ENCODE data around the gene RFTN1.

RFTN1 gene

DNA sequence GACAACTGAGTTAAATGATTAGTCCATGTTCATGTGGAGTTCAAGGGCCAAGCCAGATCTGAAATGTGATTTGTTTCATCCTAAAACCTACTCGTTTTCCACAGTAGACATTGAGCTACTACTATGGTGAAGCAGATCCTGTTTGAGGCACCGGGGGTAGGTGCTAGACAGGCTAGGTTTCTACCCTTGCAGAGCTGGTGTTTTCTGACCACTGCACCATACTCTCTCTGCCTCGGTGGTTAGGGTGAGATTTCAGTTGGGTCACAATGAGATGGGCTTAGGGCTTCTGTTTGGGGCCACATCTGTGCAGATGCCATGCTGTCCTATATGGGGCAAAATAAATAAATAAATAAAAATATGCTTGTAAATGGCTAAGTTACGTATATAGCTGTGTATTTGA is 149.2 kb downstream of the RFTN1 start:
- no peak for DNase-seq (ENCODE audit: low read depth in 2 of 3, low spot score in 1 of 3)

GRCh38 chr3:16363636-16364035 is 149.9 kb downstream of the RFTN1 start:
- no peak for DNase-seq (ENCODE audit: low read depth in 2 of 3, low spot score in 1 of 3)

- no peak for DNase-seq (ENCODE audit: low read depth in 2 of 3, low spot score in 1 of 3)
These were observed 150.7 kb downstream of the RFTN1 start for GRCh38 chr3:16362770-16363169.

DNA sequence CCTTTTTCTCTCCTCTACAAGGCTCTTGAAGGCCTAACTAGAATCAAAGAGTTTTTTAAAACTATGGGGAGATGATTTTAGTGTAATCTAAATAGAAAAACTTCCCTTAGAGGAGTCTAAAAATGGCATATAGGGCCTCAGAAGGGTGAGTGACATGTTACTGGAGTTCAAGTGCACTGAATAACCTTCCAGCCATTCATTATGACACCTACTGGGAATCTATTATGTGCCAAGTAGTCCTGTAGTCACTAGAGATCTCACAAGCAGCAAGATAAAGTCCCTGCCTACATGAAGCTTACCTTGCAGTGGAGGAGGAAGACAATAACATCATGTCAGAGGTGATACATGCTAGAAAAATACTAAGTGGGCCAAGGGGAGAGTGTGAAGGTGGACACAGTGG is 152.4 kb downstream of the RFTN1 start:
- DNase-seq (ENCODE audit: low read depth in 2 of 3, low spot score in 1 of 3), result no peak

DNA sequence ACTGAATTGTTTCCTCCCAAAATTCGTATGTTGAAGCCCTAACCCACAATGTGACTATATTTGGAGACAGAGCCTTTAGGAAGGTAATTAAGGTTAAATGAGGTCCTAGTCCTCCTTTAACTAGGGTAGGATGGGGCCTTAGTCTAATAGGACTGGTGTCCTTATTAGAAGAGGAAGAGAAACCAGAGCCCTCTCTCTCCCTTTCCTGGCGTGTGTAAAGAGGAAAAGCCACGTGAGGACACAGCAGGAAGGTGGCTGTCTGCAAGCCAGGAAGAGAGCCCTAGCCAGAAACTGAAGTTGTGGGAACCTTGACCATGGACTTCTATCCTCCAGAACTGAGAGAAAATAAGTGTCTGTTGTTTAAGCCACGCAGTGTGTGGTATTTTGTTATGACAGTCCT is 154.2 kb downstream of the RFTN1 start:
- DNase-seq (ENCODE audit: low read depth in 2 of 3, low spot score in 1 of 3), result no peak

DNA sequence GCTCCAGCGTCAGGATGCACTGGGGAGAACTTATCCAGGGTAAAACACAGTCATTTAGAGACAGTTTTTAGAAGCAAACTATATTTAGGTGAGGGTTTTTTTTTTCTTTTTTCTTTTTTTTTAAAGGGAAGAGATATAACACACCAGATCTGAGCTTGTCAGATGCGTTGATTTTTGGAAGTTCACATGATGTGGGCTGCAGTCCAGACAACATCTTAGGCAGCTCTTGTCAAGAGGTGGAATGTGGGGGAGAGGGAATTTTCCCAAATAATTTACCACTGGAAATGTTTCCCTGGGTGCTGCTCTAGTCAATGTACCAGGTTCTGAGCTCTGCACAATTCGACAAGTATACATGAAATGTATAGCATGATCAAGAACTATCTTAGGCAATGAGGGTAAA is 155.2 kb downstream of the RFTN1 start:
- DNase-seq (ENCODE audit: low read depth in 2 of 3, low spot score in 1 of 3), result no peak

- no peak for DNase-seq (ENCODE audit: low read depth in 2 of 3, low spot score in 1 of 3)
These were observed 156.0 kb downstream of the RFTN1 start for GRCh38 chr3:16357186-16358121.

DNA sequence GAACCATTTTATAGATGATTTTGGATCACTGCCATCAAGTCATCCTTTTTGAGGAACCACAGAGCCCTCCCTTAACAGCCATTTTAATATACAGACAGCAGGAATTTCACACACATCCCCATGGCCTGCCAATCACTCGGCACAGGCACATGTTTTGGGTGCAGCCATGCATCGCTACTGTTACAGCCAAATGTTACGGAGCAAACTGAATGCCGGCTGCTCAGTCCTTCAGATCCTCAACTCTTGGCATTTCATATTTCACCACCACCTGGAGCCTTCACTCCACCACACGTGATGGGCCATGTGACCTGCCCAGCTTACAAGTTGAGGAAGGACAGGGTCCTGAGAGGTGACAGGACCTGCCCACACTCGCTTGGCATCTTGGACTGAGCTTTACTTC is 157.7 kb downstream of the RFTN1 start:
- DNase-seq (ENCODE audit: low read depth in 2 of 3, low spot score in 1 of 3), result no peak

GRCh38 chr3:16354291-16354690 is 159.2 kb downstream of the RFTN1 start:
- DNase-seq (ENCODE audit: low read depth in 2 of 3, low spot score in 1 of 3), result no peak

DNA sequence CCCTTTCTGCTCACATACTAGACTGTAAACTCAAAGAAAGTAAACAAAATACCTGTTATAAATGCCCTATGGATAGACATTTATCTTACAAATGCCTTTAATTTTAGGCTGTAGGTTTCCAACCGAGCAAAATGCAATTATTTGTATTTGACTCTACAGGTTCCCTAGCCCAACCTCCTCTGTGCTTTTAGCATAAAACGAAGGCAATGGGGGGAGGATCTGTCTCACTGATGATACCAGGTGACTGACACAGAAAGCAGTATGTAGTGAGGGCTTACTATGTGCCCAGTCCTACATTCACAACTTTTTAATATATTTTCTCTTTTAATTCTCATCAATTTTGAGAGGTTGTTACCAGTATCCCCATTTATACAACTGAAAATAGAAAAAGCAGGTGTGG is 161.1 kb downstream of the RFTN1 start:
- no peak for DNase-seq (ENCODE audit: low read depth in 2 of 3, low spot score in 1 of 3)

DNA sequence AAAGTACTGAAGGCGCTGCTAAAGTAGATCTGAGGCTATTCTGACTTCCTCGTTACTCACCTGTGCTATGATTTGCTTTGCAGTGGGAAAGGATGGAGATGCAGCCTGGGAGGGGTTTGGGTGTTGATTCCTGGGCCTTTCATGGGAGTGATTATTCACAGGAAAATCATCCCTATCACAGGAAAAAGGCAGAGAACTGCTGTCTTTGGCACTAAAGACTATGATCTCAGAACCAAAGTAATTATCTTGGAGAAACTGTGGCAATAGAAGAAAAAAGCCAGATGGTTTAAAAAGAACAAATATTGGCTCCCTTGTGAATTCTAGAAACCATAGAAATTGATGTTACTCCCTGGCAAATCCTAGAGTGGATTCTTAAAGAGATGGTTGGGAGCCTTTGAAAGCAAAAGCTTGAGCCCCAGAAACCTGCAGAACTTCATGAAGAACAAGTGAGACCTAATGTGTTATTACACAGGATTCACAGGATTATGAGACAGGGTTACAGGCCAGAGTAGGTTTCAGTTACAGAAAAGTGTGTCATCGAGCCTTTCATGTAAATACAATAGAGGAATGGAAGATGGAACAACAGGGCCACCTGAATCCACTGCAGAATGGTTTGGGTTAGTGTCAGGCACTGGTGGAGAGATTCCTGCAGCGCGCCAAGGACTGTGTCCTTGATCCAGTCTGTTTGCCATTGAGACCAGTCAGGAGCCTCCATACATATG is 162.7 kb downstream of the RFTN1 start:
- no peak for DNase-seq (ENCODE audit: low read depth in 2 of 3, low spot score in 1 of 3)

DNA sequence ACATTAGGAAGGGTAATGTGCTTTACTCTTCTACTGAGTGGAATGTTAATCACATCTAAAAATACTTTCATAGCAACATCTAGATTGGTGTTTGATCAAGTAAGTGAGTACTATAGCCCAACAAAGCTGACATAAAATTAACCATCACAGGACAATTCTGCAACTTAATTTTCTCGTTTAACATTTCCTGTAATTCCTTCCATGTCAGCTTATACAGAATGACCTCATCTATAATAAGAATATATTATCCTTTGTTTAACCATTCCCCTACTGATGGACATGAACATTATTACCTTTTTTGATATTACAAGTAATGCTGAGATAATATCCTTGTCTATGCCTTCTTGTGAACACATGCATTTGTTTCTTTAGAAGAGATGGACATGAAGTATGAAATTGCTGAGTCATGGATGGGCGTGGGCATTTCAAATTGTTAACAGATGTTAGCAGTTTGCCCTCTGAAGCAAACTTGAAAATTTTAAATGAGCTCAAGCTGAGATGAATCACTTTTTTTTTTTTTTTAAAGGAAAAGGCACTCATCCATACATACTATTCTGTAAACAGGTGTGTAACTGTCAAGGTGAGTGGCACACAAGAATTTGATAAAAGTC is 163.4 kb downstream of the RFTN1 start:
- DNase-seq (ENCODE audit: low read depth in 2 of 3, low spot score in 1 of 3), result no peak

GRCh38 chr3:16347548-16347947 is 166.0 kb downstream of the RFTN1 start:
- DNase-seq (ENCODE audit: low read depth in 2 of 3, low spot score in 1 of 3), result no peak

DNA sequence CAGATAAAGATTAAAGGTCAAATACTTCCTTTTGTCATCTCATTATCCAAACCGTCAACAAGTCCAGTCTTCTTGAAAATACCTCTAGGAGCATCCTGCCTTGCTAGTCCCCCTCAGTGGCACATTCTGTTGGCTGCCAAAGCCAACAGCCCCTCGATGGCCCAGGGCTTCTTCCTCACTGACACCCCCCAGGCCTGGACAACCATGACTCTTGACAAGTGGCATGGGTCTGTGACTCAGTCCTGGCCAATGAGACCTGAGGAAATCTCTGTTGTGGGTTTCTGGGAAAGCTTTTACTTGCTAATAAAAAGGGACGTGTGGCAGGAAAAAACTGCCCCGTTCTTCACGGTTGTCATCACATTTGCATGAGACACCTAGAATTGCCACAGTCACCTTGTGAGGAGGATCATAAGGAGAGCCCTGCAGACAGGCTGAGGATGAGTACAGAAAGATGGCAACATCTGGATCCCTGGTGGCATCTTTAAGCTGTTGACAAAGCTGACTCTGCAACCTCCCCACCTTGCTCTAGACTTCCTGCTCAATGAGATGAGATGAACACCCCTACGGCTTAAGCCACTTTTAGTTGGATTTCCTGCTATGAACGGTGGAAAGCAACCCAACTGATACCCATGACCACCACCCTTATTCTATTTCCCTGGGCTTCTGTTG is 167.0 kb downstream of the RFTN1 start:
- no peak for DNase-seq (ENCODE audit: low read depth in 2 of 3, low spot score in 1 of 3)

DNA sequence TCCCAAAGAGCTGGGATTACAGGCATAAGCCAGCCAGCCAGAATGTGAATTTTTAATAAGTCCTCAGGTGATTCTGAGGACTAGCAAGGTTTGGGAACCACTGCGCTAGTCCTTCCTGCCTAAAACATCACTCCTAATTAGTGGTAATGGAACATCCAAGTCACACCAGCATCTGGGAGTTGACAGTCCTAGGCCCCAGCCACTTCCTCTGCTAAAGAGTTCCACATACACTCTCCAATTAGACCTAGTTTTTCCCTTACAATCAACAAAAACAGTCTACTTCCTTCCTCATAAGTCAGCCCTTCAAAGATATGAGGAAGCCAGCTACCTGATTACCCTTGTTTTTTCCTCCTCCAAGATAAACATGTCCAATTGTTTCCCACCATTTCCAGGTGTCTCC is 170.4 kb downstream of the RFTN1 start:
- DNase-seq (ENCODE audit: low read depth in 2 of 3, low spot score in 1 of 3), result no peak

DNA sequence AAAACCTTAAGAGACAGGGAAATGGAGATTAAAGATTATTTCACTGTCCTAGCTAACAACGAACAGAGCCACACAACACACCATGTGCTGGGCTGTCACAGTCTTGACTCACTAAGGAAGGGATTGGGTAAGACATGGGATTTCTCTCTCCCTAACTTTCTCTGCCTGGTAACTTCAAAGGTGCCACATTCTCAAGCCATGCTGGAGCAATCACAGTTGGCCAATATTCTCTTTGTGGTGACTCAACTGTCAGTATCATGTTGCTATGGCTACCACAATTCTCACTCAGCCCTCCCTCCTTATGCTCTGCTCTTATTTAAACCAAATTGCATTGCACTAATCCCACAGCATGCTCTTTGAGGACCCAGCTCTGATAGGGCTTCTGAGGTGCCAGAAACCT is 174.5 kb downstream of the RFTN1 start:
- peak in 1 of 3 donors; percentile 22 for DNase-seq (ENCODE audit: low read depth in 2 of 3, low spot score in 1 of 3)

- DNase-seq (ENCODE audit: low read depth in 2 of 3, low spot score in 1 of 3), result no peak
These were observed 175.5 kb downstream of the RFTN1 start for GRCh38 chr3:16337856-16338540.

DNA sequence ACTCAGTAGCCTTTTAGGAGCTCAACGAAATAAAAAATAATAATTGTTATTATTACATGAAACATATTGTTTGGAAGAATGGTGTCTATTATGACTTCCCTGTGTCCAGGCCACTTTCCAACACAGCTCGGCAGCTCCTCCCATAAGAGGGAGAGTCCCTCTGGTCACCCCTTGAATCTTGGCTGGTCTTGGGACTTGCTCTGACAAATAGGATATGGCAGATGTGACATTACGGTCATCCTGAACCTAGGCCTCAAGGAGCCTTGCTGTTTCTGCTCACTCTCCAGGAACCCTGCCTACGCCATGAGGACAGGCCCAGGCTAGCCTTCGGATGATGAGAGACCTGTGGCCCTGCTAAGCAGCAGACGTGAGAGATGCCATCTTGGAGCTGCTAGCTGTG is 176.7 kb downstream of the RFTN1 start:
- no peak for DNase-seq (ENCODE audit: low read depth in 2 of 3, low spot score in 1 of 3)

- no peak for DNase-seq (ENCODE audit: low read depth in 2 of 3, low spot score in 1 of 3)
These were observed 177.5 kb downstream of the RFTN1 start for GRCh38 chr3:16335772-16336645.

DNA sequence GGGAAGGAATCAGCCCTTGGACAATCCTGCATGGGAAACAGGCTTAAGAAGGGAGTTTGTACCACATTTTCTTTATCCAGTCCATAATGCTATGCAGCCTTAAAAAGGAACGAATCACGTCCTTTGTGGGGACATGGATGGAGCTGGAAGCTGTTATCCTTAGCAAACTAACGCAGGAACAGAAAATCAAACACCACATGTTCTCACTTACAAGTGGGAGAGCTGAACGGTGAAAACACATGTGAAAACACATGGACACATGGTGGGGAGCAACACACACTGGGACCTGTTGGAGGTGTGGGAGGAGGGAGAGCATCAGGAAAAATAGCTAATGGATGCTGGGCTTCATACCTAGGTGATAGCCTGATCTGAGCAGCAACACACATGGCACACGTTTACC is 178.2 kb downstream of the RFTN1 start:
- no peak for DNase-seq (ENCODE audit: low read depth in 2 of 3, low spot score in 1 of 3)
